GM12864 (cell line): ENCODE data around the gene CLDN6.

Source experiments
- DNase-seq: peaks from one replicate; pipeline ENCODE4 v3.0.0-alpha.2; 2011; ENCODE audit warnings: low read depth
- H3K4me3 ChIP-seq: 2 replicates; pipeline ENCODE4 v1.5.1; 2011; ENCODE audit warnings: mild to moderate bottlenecking, low read depth, low read length, control low read depth
- CTCF ChIP-seq: IDR thresholded peaks from 2 replicates; pipeline ENCODE4 v1.5.1; 2011; ENCODE audit warnings: low read depth, mild to moderate bottlenecking, moderate library complexity, low read length, control low read depth, inconsistent platforms; ENCODE audit errors: missing control alignments

Gene CLDN6

GRCh38 chr16:3030222-3031212, 12.5 kb upstream of the CLDN6 start:
- no peak overlapping the region for H3K4me3 ChIP-seq
- no peak for DNase-seq
- TF ChIP-seq CTCF: peak; percentile 1

DNA sequence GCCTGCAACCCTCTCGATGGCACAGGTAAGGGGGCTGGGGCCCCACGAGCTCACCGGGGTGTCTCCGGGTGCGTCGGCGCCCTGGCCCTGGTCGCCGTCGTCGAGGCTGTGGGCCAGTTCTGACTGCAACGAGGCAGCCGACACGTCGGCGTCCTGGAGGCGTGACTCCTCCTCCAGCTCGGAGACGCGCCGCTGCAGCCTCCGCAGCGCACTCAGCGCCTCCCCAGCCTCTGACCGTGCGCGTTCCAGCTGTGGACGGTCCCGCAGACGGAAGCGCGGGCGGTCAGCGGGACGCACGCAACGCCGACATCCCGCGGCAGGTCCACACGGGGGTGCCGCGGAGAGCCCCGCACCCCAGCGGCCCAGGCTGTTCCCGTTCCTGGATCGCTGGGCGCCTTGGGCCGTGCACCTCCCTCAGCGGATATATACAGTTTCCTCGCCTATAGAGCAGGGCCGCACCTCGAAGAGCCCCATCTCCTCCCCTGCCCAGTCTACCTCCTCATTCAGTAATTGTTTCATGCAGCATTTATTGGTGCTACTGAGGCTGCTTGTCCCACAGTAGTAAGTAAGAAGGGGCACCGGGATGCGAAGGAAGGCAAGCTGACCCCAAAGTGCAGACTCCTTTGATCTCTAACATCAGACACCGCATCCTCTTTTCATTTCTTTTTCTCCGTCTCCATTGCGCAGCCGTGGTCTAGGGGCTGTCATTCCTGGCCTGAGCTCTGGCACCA, 11.7 kb upstream of the CLDN6 start:
- H3K4me3 ChIP-seq: no peak overlapping the region; the same call in 1 of the 2 replicates
- DNase-seq: no peak
- TF ChIP-seq CTCF: no peak

DNA sequence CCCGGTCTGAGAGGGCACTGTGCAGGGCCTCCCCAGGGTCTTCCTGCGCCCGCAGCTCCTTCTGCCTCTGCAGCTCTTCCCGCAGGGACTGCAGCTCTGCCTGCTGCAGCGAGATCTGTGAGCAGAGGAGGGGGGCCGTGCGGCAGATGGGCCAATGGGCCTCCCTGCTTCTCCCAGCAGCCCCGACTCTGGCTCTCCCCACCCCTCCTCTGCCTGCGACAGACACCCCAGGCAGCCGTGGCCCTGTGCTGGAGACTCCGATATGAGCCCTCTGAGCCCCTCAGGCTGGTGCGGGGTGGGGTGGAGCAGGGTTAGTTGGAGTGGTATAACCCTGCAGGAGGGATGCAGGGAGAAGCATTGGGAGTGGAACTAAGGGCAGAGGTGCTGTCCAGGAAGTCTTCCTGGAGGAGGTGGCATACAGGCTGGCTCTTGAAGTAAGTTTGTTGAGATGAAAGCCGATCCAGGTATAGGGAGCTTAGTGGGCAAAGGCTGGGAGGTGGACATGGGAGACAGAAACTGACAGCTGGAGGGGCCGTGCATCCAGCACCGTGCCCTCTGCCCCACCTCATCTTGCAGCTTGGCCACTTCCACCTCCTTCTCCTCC, 10.8 kb upstream of the CLDN6 start:
- no peak overlapping the region for H3K4me3 ChIP-seq
- TF ChIP-seq CTCF: no peak
- no peak for DNase-seq

- DNase-seq: peak; percentile 38
- no peak overlapping the region for H3K4me3 ChIP-seq
- TF ChIP-seq CTCF: peak; percentile 87
Observed at GRCh38 chr16:3027983-3028715, 10.2 kb upstream of the CLDN6 start.

- TF ChIP-seq CTCF: no peak
- no peak for DNase-seq
- H3K4me3 ChIP-seq: no peak overlapping the region
Observed at GRCh38 chr16:3027489-3027795, 9.5 kb upstream of the CLDN6 start.

DNA sequence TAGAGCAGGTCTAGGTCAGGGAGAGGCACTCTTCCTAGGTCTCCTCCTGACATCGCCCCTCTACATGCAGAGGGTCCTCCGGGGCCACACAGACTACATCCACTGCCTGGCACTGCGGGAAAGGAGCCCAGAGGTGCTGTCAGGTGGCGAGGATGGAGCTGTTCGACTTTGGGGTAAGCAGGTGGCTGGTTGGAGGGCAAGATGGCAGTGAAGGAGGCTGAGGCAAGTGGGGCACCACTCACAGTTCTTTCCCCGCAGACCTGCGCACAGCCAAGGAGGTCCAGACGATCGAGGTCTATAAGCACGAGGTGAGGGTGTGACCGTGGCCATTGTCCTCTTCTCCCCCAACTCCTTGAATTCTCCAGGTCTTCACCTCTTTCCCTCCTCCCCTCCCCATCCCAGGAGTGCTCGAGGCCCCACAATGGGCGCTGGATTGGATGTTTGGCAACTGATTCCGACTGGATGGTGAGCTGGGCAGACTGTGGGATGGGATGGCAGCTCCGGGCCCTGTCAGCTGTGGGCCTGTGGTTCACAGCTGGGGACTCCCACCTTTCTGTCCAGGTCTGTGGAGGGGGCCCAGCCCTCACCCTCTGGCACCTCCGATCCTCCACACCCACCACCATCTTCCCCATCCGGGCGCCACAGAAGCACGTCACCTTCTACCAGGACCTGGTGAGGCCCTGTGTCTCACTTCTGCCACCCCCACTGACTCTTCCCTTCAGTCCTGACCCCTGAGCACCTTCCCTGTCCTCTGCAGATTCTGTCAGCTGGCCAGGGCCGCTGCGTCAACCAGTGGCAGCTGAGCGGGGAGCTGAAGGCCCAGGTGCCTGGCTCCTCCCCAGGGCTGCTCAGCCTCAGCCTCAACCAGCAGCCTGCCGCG, 8.9 kb upstream of the CLDN6 start:
- DNase-seq: no peak
- no peak overlapping the region for H3K4me3 ChIP-seq
- TF ChIP-seq CTCF: no peak
